Naive B cell (primary cell): Measurements from ENCODE around the gene HYLS1. TPM values are rescaled to one million over a fixed set of nuclear protein-coding genes. Genes with fewer than 3 reads are reported as not detected.

Experiments
- ATAC-seq, 2 donors: fragments of 150-1000 bp; cut with Tn5 transposase; 2 replicates each; pipeline ENCODE4 v1.10.0; 2021; ENCODE audit warnings: low read depth in 2 of 2, mild to moderate bottlenecking in 2 of 2, moderate library complexity in 2 of 2
- DNase-seq: peaks from one replicate; pipeline ENCODE4 v3.0.0; 2022
- H3K27ac Mint-ChIP-seq, 6 donors: one replicate each; pipeline ENCODE4 v1.8.0; 2020 to 2022; ENCODE audit warnings: mild to moderate bottlenecking in 6 of 6, mixed read lengths in 6 of 6, moderate library complexity in 5 of 6, inconsistent platforms in 2 of 6
- H3K27me3 Mint-ChIP-seq, 3 donors: one replicate each; pipeline ENCODE4 v1.8.0; 2021 to 2022; ENCODE audit warnings: mixed read lengths in 3 of 3, mild to moderate bottlenecking in 1 of 3
- H3K36me3 Mint-ChIP-seq, 2 donors: one replicate each; pipeline ENCODE4 v1.8.0; 2020 to 2022; ENCODE audit warnings: mixed read lengths in 2 of 2, inconsistent platforms in 1 of 2, mild to moderate bottlenecking in 1 of 2
- H3K4me1 Mint-ChIP-seq, 3 donors: one replicate each; pipeline ENCODE4 v1.8.0; 2020 to 2022; ENCODE audit warnings: mixed read lengths in 3 of 3, inconsistent platforms in 1 of 3, mild to moderate bottlenecking in 1 of 3, moderate library complexity in 1 of 3
- H3K4me3 Mint-ChIP-seq, 8 donors: one replicate each; pipeline ENCODE4 v1.8.0; 2020 to 2022; ENCODE audit warnings: mild to moderate bottlenecking in 8 of 8, mixed read lengths in 8 of 8, moderate library complexity in 8 of 8, inconsistent platforms in 2 of 8
- H3K9me3 Mint-ChIP-seq, 7 donors: one replicate each; pipeline ENCODE4 v1.8.0; 2020 to 2022; ENCODE audit warnings: mixed read lengths in 7 of 7, mild to moderate bottlenecking in 5 of 7, inconsistent platforms in 2 of 7, moderate library complexity in 1 of 7
- polyA plus RNA-seq, 6 donors: library from polyadenylated mRNA; unstranded; fragments of 300-500 nt; fragmentation: Illumina TruSeq; gene quantifications; one replicate each; pipeline ENCODE4 v1.2.3, GENCODE V29; 2021; ENCODE audit warnings: low read depth in 6 of 6

The HYLS1 gene
- polyA plus RNA-seq, 6 donors from 2014 or later: 13.4 to 22.7 (median 16.4) TPM

DNA sequence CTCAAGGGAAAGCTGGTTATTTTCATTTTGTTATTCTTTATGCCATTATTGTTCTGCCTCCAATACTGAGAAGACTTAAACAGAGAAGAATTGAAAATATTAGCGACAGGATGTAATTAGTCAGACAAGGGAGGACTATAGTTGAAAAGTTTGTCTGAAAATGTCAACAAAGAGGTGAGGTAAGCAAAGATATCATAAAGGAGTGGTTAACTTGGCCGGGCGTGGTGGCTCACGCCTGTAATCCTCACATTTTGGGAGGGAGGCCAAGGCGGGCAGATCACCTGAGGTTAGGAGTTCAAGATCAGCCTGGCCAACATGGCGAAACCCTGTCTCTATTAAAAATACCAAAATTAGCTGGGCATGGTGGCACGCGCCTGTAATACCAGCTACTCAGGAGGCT, 4.1 kb upstream of the HYLS1 start:
- ATAC-seq (no peak), DNase-seq (no peak)
- peaks cover 0 to 16% (median 15%) of the 10 kb centered on the region in 3 donors for H3K4me1 Mint-ChIP-seq
- H3K27me3 Mint-ChIP-seq: peaks cover 0 to 8% (median 6%) of the 10 kb centered on the region in 3 donors
- H3K36me3 Mint-ChIP-seq: no peaks in the 10 kb centered on the region
- no peak overlapping the region for H3K27ac Mint-ChIP-seq
- H3K4me3 Mint-ChIP-seq: peak overlapping the region in 1 of 8 donors; percentile 50
- peaks cover 0 to 4% (median 0%) of the 10 kb centered on the region in 7 donors for H3K9me3 Mint-ChIP-seq

DNA sequence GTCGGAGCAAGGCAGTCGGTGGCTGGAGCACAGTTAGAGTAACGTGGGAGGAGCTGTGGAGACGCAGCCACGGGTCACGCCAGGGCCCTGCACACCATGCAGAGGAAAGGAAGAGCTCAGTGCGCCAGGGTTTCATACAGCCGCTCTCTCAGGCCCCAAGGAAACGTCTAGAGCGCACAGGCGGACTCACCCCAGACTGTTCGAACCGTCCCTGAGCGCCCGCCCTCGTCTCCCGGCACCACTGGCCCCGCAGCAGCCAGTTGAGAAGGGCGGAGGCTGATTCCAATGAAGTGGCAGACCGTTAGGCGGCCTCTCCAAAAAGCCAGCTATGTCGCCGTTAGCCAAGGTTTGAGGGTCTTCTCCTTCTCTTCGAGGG, 483 bp upstream of the HYLS1 start:
- Mint-ChIP-seq H3K9me3 (peaks cover 0 to 4% (median 0%) of the 10 kb centered on the region in 7 donors), H3K27me3 (no peaks in the 10 kb centered on the region), H3K36me3 (no peaks in the 10 kb centered on the region), H3K27ac (peak overlapping the region; percentile 96 to 99 (median 99)), H3K4me1 (peaks cover 6 to 33% (median 24%) of the 10 kb centered on the region in 3 donors), H3K4me3 (peak overlapping the region; percentile 92 to 97 (median 95))
- DNase-seq: no peak
- ATAC-seq: peak; percentile 8 to 15

DNA sequence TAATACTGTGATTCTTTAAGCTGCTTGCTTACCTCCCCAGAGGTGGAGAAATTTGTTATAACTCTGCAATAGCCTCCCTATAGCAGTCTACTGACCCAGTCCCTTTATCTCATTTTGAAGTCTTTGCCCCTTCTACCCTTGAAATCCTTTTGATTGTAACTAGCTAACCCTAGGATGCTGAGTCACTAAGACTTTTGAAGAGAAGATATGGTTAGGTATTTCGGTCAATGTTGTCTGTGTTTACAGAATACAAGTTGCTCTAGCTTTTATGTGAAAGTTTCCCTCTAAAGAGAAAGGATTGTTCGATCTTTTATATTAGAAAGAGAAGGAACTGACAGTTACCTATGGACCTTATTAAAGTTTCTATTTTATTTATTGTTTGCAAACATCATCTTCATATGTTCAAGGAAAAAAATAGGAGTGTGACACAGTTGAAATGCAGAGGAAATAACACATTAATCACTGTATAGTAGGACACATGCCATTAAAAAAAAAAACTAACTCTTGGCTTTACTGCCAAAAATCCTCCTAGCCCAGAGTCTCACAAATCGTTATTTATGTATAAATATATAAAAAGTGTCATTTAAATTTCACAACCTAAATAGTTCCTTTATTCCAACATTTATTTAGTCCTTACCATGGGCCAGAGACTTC, 3.1 kb downstream of the HYLS1 start:
- H3K9me3 Mint-ChIP-seq: peaks cover 0 to 4% (median 0%) of the 10 kb centered on the region in 7 donors
- H3K27ac Mint-ChIP-seq: peak overlapping the region in 2 of 6 donors; percentile 7 to 63
- peaks cover 6 to 35% (median 33%) of the 10 kb centered on the region in 3 donors for H3K4me1 Mint-ChIP-seq

DNA sequence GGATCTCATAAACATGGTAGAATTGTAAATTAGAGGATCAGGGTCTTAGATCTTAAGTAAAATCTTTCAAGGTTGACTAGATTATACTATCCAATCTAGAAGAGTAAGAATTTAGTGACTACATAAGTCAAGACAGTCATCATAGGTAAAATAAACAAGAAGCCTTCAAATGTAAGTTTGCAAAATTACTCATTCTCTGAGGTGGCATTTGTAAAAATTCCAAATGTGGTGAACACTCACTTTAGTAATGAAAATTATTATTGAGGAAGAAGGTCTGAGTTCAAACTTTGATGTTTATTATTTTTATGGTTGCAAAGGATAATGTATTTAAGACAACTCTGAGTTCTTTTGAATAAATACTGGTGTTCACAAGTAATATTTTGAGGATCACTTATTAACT, 4.6 kb downstream of the HYLS1 start:
- H3K27ac Mint-ChIP-seq: peak overlapping the region in 1 of 6 donors; percentile 40
- H3K9me3 Mint-ChIP-seq: peaks cover 0 to 4% (median 0%) of the 10 kb centered on the region in 7 donors
- H3K4me1 Mint-ChIP-seq: peaks cover 6 to 30% (median 28%) of the 10 kb centered on the region in 3 donors
- no peaks in the 10 kb centered on the region for H3K27me3 Mint-ChIP-seq
- peaks cover 7 to 24% of the 10 kb centered on the region in 2 donors for H3K36me3 Mint-ChIP-seq
- ATAC-seq (no peak), DNase-seq (no peak)
- no peak overlapping the region for H3K4me3 Mint-ChIP-seq

More for the DNA sequence above, 3.1 kb downstream of the HYLS1 start:
- Mint-ChIP-seq H3K27me3 (no peaks in the 10 kb centered on the region), H3K36me3 (peaks cover 7 to 17% of the 10 kb centered on the region in 2 donors), H3K4me3 (peak overlapping the region in 3 of 8 donors; percentile 4 to 92 (median 19))
- no peak for DNase-seq
- ATAC-seq: no peak

DNA sequence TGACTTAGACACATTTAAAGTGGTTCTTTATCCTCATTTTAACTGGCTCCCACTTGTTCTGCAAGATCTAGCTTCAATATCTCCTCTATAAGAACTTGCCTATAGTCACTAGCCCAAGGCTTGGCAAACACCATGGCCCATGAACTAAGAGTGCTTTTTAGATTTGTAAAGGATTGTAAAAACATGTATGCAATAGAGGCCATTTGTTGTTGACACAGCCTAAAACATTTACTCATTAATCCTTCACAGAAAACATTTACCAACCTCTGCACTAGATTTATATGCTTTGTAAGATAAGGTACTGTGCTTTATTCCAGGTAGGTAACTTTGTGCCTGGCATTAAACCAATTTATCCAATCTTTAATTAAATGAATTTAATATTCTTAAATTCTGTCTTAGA, 5.5 kb downstream of the HYLS1 start:
- Mint-ChIP-seq H3K4me1 (peaks cover 6 to 27% (median 23%) of the 10 kb centered on the region in 3 donors), H3K9me3 (no peaks in the 10 kb centered on the region), H3K36me3 (peaks cover 7 to 24% of the 10 kb centered on the region in 2 donors), H3K27ac (peak overlapping the region in 2 of 6 donors; percentile 7 to 40), H3K27me3 (no peaks in the 10 kb centered on the region), H3K4me3 (peak overlapping the region in 1 of 8 donors; percentile 53)
- DNase-seq (no peak), ATAC-seq (no peak)

DNA sequence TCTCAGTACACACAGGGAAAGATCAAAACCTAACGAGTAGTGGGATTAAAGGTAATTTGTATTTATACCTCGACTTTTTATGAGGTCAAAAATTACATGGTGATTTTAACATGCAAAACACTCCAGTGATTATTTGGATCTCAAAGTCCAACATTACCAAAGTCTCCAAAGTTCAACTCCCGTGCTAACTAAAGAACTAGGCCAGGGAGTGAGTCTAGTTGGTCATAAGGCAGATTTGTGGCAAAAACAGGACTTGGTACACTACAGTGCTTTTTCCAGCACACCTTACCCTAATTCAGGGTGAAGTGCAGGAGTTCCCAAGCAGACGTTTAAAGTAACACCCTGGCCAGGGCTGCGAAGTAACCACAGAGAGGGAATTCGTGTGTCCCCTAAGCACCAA, 14.4 kb downstream of the HYLS1 start:
- Mint-ChIP-seq H3K4me1 (peaks cover 20 to 27% (median 22%) of the 10 kb centered on the region in 3 donors), H3K9me3 (peaks cover 0 to 6% (median 0%) of the 10 kb centered on the region in 7 donors), H3K36me3 (no peaks in the 10 kb centered on the region), H3K4me3 (peak overlapping the region; percentile 32 to 98 (median 78)), H3K27ac (peak overlapping the region in 1 of 6 donors; percentile 19), H3K27me3 (peaks cover 19 to 22% (median 21%) of the 10 kb centered on the region in 3 donors)
- no peak for DNase-seq
- no peak for ATAC-seq

DNA sequence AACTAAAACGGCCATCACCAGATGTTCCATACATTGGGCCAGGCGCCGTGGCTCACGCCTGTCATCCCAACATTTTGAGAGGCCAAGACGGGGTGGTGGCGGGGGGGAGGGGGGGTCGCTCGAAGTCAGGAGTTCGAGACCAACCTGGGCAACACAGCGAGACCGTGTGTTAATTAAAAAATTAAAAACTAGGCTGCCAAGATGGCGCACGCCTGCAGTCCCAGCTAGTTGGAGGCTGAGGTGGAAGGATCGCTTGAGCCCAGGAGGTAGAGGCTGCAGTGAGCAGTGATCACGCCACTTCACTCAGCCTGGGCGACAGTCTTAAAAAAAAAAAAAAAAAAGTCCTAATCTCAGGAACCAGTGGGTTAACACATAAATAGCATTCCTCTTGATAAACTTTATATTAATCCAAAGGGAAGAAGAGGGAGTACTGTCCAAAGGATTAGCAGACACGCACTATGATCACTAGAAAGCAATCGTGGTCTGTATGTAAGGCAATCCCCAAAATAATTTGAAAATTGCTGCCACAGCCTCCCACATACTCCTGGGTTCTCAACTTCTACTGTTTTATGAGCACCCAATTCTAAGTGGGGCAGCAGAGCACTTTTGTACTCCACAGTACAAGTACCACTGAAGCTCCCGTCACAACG, 14.9 kb downstream of the HYLS1 start:
- no peaks in the 10 kb centered on the region for H3K36me3 Mint-ChIP-seq
- H3K27ac Mint-ChIP-seq: peak overlapping the region in 5 of 6 donors; percentile 75 to 96 (median 90)
- peaks cover 0 to 6% (median 0%) of the 10 kb centered on the region in 7 donors for H3K9me3 Mint-ChIP-seq
- peaks cover 19 to 22% (median 21%) of the 10 kb centered on the region in 3 donors for H3K27me3 Mint-ChIP-seq
- H3K4me1 Mint-ChIP-seq: peaks cover 20 to 27% (median 22%) of the 10 kb centered on the region in 3 donors
- DNase-seq (no peak), ATAC-seq (no peak)
- peak overlapping the region; percentile 91 to 98 (median 96) for H3K4me3 Mint-ChIP-seq

DNA sequence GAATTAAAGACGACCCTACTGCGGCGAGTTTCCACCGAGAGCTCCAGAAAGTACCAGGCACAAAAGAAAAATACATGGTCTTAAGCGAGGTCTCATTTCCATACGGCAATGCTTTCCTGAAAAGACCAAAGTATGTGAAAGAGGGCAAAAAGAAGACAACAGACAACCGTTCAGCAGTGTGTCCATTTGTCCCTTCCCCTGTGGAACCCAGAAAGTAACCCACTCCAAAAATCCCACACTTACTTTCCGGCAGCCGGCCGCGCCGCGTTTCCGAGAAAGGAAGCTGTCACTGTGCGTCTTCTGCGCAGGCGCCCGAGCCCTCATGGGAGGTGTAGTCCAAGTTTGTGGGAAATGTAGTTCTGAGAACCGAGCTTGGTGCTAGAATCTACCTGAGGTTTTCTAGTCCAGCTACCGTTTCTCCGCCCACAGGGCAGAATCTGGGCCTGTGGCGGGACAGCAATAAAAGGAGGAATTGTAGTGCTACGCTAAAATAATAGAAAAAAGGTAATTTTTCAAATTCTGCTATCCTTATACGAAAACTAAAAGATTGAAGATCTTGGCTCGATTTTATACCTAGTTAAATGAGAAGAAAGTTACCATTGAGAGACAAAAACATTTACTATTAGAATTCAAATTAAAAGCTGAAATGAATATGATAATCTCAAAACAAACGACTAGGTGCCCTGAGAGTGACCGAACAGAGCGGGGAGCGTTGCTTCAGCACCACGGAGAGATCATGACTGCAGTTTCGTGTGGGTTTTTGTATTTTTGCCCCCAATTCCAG, 15.7 kb downstream of the HYLS1 start, which contains the start of gene PUS3:
TSS of gene PUS3 (minus strand) at position 280 of the 784 bp plus-strand sequence. CDS start 6,922 bp downstream, outside the sequence.
- Mint-ChIP-seq H3K27ac (peak within 1 kb of the TSS; percentile 86 to 96 (median 91)), H3K36me3 (no peaks in the 10 kb centered on the region), H3K4me3 (peak within 1 kb of the TSS; percentile 91 to 98 (median 96)), H3K9me3 (peaks cover 0 to 6% (median 0%) of the 10 kb centered on the region in 7 donors), H3K4me1 (peaks cover 15 to 27% (median 22%) of the 10 kb centered on the region in 3 donors), H3K27me3 (peaks cover 23 to 27% (median 24%) of the 10 kb centered on the region in 3 donors)
- peak; percentile 95 for ATAC-seq
- DNase-seq: peak; percentile 81

DNA sequence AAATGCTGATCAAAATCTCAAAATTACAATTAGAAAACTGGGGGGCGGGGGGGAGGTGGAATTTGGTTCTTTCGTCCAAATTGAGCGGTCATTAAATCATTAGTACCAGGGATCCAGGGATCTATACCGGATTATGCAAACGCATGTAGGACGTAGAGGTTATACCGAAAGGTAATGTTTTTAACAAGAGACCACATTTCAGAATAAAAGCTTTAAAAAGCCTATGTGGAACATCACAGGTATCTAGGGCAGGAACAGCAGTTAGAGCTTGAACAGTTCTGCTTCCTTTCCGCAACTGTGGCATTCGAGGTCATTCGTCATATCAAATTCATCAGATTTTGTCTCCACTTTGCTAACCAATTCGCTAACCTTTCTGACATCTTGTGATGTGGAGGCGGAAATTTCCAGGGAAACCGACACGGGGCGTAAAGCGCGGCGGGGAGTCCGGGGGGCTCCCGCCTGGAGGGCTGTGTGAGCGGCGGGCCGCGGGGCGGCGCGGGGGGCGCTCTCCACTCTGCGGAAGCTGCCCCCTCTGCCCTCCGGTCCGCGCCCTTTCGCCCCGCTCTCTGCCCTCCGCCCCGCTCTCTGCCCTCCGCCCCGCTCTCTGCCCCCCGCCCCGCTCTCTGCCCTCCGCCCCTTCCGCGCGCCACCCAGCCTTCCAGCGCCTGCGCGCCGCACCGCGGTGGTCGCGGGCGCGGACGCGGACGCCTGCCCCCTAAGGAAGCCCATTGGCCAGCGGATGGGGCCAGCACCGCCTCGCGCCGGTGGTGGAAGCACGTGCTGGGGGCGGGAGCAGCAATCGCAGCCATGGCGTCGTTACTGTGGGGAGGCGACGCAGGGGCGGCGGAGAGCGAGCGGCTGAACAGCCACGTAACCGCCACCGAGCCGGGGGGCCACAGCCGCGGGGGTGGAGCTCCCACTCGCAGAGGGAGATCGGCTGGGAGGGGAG, 16.5 kb downstream of the HYLS1 start, which contains the start of gene DDX25:
TSS of gene DDX25 (plus strand) at position 798 of the 949 bp plus-strand sequence. CDS start at position 808, 10 bp downstream.
- no peaks in the 10 kb centered on the region for H3K36me3 Mint-ChIP-seq
- peak within 1 kb of the TSS in 5 of 6 donors; percentile 57 to 96 (median 87) for H3K27ac Mint-ChIP-seq

DNA sequence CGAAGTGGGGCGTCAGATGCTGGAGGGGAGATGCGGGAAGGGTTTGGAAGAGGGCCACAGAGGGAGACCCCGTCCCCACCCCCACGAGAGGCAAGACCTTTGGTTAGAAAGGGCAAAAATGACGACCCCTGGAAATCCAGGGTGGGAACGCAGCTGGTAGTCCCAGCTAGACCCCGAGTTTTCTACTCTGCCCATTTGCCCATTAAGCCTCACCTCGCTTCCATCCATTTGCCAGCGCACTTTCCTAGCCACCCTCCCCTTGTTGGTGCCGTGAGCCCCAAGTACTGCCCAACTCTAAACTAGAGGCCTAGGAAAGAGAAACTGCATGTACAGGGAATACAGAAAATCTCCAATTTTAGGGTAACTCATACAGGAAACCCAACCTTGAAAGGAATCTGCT, 17.2 kb downstream of the HYLS1 start:
- peaks cover 31 to 38% (median 34%) of the 10 kb centered on the region in 3 donors for H3K27me3 Mint-ChIP-seq
- H3K36me3 Mint-ChIP-seq: no peaks in the 10 kb centered on the region
- H3K4me1 Mint-ChIP-seq: peaks cover 12 to 27% (median 16%) of the 10 kb centered on the region in 3 donors
- DNase-seq (no peak), ATAC-seq (no peak)
- H3K9me3 Mint-ChIP-seq: peaks cover 0 to 6% (median 0%) of the 10 kb centered on the region in 7 donors
- H3K4me3 Mint-ChIP-seq: peak overlapping the region; percentile 70 to 97 (median 85)
- peak overlapping the region in 2 of 6 donors; percentile 59 to 69 for H3K27ac Mint-ChIP-seq

More for the DNA sequence above, 16.5 kb downstream of the HYLS1 start, which contains the start of gene DDX25:
- peaks cover 0 to 6% (median 0%) of the 10 kb centered on the region in 7 donors for H3K9me3 Mint-ChIP-seq
- ATAC-seq: peak; percentile 12 to 28
- DNase-seq: no peak
- peaks cover 30 to 35% (median 32%) of the 10 kb centered on the region in 3 donors for H3K27me3 Mint-ChIP-seq
- peaks cover 12 to 27% (median 22%) of the 10 kb centered on the region in 3 donors for H3K4me1 Mint-ChIP-seq
- H3K4me3 Mint-ChIP-seq: peak within 1 kb of the TSS; percentile 91 to 98 (median 96)

DNA sequence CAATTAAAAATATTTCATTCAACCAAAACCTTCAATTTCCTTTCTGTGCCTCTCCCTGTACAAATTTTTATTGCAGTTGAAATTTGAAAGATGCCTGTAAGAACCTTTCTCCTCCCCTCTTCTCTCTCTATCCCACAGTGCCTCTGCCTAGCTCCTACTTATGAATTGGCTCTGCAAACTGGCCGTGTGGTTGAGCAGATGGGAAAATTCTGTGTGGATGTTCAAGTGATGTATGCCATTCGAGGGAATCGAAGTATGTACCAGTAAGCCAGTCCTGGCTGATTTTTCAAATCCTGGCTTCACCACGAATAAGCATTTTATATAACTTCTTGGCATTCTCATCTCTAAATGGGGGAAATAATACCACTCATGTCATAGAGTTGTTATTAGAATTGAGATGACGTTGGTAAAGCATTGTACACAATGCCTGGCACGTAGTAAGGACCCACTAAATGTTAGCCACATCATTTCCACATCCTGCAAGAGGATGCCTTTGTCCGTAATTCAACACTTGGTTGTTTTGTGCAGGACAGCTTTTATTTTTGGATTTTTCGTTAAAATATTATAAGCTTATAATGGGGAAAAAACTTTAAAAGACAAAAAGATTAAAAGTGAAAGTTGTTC, 22.9 kb downstream of the HYLS1 start:
- H3K9me3 Mint-ChIP-seq: peaks cover 0 to 6% (median 0%) of the 10 kb centered on the region in 7 donors
- no peak overlapping the region for H3K4me3 Mint-ChIP-seq
- H3K27ac Mint-ChIP-seq: no peak overlapping the region
- peaks cover 29 to 53% (median 42%) of the 10 kb centered on the region in 3 donors for H3K27me3 Mint-ChIP-seq
- H3K36me3 Mint-ChIP-seq: no peaks in the 10 kb centered on the region
- DNase-seq (no peak), ATAC-seq (no peak)
- no peaks in the 10 kb centered on the region for H3K4me1 Mint-ChIP-seq
